HPDE6-E6E7 (cell line): ENCODE results near the gene ST3GAL5.

Source experiments
- DNase-seq: peaks from one replicate; pipeline ENCODE4 v3.0.0; 2011; ENCODE audit warnings: missing footprints; ENCODE audit errors: extremely low spot score

The ST3GAL5 gene

DNA sequence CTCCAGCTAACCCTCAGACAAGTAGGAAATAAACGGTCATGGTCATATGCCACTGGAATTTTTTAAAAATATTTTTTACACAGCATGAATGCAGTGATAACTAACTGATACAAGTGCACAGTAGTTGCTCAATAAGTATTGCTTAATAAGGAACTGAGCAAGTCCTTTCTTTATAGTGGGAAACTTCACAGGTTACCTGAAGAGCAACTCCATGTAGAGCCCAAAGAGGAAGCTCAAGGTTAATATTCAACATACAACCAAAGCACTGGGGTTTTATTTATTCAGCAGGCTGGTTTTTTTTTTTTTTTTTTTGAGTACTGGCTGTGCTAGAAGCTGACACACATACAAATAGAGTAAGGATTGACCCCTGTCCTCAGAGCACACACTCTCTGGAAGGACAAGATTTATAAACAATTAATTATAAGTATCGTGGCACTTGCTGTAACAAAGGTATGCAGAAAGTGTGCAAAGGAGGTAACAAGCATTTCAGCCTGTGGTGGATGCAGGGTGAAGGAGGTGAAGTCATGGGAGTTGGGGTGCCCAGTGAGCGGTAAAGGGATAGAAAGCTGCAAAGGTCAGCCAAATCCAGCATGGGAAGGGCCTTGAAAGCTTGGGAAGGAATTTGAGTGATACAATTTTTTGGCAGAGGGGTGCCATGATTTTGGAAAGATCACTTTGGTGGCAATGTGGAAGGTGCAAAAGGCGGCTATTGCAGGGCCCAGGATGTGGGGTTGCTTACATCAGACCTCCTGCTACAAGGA is 82.3 kb downstream of the ST3GAL5 start:
- no peak for DNase-seq

DNA sequence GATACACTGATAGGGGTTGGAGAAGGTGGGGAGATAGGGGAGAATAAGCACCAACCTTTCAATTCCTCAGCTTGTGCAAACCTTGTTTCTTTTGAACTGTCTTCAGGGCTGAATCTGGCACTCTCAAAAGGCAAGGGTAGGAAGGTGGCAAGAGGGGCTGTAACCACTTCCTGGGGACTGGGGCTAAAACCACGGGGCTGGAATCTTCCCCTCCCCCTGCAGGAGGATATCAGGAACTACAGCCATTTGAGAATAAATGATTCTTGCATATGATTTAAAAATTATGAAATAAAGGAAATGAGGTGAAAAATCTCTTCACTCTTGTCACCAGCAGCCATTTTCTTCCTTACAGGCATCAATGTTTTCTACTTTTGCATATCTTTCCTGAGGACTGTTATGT is 84.2 kb downstream of the ST3GAL5 start:
- DNase-seq = no peak

DNA sequence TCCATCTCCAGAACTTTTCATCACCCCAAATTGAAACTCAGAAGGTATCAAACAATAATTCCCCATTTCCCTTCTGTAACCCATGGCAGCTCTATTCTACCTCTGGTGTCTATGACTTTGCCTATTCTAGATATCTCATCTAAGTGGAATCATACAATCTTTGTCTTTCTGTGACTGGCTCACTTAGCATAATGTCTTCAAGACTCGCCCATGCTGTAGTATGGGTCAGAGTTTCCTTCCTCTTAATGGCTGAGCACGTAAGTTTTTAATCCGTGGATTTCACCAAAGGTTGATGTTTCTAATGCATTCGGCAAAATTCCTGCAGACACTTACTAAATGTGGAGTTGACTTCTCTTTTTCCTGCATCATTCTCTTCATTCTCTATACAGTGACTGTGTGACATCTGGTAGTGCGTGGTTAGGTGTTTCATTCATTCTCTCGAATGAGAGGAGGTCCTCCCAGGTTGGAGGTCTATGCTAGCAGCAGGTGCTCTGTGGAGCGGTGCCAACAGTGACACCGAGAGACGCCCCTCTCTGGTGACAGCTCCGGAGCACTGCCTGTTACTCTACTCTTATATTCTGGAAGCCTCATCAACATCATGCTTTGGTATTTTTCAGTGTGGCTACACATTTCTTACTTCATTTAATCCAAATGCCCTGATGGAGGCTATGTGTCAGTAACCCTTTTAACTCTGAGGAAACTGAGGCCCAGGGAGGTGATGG is 84.9 kb downstream of the ST3GAL5 start:
- DNase-seq = no peak

DNA sequence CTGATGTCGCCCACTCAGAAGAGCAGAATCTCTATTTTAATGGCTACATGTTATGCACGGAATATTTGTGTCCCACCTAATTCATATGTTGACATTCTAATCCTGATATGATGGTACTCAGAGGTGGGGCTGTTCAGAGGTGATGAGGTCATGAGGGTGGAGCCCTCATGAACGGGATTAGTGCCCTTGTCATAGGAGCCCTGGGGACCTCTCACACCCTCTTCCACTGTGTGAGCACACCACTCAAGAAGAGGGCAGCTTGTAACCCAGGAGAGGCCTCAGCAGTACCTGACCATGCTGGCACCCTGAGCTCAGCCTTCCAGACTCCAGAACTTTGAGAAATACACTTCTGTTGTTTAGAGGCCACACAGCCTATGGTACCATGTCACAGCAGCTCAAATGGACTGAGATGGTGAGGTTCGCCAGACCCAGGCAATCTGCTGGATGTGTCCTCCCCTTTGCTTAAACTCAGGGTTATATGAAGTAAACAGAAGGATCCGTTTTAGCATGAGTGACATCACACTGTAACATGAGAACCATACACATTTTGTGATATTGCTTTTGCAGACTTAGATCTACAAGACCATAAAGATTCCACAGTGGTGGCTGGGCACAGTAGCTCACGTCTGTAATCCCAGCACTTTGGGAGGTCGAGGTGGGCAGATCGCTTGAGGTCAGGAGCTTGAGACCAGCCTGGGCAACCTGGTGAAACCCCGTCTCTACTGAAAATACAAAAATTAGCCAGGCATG is 86.3 kb downstream of the ST3GAL5 start:
- DNase-seq = no peak

DNA sequence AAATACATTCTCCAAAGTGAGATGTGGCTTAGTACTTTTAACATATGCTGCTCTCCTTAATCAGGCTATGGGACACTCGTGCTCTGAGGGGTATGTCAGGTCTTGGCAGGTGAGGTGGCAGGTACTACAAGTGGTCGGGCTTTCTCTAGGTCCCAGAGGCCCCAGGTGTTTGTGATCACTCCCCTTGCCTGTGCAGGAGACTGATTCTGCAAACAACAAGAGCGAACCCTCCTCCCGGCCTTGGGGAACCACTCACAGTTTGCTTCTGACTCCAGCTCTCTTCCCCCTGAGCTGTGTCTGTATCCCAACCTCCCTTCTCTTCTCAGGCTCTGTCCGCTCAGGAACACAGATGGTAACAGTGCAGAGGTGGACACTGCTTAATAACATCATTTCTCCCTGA is 86.9 kb downstream of the ST3GAL5 start:
- DNase-seq = no peak

DNA sequence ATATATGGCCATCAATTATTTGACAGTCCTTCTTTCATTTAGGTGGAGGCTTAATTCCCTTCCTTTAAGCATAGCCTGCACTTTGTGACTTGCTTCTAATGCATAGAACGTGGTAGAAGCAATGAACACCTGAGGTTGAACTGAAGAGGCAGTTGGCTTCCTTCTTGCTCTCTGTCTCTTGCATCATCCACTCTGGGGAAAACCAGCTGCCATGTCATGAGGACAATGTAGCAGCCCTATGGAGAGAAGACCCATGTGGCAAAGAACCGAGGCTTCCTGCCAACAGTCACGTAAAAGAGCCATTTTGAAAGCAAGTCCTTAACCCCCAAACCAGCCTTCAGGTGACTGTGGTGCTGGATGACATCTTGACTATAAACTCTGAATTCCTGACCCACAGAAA is 88.2 kb downstream of the ST3GAL5 start:
- DNase-seq = no peak

DNA sequence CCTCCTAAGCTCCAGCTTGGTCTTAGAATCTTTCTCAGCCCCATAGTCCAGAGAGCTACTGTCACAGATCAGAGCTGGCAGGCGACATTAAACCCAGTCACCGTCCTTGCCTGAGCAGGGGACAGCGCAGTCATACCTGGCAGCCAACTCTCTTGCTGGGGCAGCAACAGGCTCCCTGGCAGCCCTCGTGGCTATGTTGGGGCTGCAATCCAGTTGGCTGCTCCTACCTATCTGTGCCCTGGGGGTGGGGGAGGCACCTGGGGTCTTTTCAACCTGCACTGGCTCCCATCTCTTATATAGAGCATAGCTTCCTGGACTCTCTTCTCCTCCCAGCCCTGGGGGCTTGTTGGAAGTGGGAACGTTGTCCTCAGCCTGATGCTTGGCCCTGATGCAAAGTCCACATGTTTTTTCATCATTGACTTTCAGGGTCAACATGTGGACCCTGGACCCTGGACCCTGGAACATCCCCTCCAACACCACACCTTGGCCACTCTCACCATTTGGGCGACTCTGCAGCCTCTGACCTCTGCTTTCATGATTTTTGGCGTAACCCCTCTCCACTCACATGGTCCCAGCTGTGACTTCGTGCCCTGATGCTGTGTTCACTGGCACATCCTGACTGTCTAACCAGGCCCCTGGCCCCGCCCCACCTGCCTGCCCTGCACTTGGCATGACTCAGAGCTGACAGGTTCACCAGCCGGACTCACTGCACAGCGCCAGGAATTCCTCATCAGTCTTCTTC is 89.4 kb downstream of the ST3GAL5 start:
- DNase-seq = peak; percentile 88

DNA sequence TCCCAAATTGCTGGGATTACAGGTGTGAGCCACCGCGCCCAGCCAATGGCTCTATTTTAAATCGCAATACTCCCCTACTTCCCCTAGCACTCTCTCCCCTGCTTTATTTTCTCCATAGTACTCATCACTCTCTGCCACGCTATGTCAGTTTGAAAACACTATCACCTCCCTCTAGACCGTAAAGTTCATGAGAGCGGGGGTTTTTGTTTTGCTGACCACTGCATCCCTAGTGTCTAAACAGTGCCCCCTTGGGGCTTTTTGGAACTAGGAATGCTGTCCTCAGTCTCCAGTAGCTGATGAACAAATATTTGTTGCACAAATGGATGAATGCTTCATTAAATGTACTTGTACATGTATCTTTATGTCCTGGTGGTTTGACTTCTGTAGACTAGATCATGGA is 90.9 kb downstream of the ST3GAL5 start:
- no peak for DNase-seq

DNA sequence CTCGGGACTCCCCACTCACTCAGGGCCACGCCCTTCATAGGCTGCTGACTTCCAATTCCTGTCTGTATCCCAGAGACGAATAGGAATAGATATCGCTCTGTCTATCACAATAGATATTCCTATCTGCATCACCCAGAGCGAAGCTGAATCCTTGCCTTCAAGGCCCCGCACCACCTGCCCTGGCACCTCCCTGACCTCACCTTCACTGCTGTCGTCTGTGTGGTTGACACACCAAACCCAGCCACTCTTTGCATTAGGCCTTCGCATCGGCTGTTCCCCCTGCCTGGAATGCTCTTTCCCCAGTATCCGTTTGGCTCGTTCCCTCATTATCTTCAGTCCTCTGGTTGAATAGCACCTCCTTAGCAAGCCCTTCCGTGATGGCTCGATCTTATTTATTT is 91.5 kb downstream of the ST3GAL5 start:
- DNase-seq = no peak

DNA sequence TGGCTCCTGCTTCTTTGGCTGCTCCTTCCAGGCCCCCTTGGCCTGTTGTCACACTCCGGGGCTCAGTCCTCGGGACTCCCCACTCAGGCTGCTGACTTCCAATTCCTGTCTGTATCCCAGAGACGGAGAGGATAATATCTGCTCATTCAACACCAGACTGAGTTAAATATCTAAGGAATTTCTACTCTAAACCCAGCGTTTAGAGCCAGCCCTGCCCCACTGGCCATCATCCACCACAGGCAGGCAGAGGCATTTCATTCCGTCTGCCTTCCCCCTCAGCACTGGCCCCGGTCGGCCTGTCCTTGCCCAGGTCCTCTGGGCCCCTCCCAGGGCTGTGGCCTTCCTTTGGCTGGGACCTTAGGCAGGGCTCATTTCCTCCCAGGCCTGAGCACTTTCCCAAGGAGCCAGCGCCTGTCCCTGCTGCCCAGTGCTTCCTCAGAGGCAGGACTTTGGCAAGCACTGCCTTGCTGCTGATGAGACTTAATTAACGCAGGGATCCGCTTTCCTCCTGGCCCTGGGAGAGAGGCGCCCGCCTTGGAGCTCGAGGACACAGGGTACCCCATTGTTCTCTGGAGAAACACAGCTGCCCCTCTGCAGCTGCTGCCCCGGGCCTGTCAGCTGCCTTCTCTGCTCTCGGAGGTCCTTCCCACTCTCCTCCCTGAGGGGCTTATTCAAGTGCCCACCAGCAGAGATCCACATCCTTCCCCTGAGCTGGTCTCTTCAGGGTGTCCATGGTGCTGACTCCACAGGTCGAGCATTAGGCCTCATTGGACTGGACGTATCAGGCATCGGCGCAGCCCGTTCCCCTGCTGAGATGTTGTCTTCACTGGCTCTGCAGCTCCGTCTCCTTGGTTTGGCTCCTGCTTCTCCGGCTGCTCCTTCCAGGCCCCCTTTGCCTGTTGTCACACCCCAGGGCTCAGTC is 92.2 kb downstream of the ST3GAL5 start:
- DNase-seq = no peak

DNA sequence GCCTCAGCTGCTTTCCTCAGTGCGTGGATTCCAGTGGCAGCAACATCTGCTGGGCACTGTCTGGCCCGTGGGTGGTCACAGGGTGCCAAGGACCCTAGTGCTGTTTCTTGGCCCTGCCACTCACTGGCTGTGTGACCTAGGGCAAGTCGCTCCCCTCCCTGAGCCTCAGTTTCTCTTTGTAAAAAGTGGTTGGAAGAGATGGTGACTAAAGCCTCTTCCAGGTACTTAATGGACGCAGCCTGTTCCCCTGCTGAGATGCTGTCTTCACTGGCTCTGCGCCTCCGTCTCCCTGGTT is 92.8 kb downstream of the ST3GAL5 start:
- no peak for DNase-seq

DNA sequence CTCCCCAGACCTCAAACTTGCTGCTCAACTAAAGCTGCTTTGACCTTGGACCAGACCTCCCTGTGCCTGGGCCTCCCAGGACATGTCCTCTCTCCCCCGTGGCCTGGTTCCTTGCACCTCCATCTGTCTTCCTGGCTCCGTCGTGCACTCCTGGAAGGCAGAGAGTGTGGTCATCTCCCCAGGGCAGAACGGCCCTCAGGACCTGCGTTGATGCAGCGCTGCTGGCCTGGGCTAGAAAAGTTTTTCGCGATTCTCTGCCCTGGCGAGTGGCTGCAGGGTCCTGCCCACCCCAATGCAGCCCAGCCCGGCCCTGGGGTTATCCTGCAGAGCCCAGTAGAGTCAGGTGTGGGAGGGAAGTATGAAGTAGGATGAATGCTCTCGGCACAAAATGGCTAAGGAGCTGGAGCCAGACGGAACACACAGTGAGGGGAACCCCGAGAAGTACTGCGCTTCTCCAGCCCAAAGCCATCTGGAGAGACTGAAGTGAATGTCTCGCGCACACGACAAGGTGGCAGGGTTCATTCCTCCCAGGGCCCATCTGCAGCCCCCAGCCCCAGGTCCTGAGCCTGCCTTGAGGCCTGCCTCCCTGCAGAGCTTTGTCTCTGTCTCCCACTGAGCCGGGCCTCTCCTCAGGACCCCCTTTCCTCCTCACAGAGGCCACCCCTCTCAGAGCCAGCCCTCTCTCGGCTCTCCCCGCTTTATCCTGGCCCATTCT is 93.3 kb downstream of the ST3GAL5 start:
- no peak for DNase-seq

DNA sequence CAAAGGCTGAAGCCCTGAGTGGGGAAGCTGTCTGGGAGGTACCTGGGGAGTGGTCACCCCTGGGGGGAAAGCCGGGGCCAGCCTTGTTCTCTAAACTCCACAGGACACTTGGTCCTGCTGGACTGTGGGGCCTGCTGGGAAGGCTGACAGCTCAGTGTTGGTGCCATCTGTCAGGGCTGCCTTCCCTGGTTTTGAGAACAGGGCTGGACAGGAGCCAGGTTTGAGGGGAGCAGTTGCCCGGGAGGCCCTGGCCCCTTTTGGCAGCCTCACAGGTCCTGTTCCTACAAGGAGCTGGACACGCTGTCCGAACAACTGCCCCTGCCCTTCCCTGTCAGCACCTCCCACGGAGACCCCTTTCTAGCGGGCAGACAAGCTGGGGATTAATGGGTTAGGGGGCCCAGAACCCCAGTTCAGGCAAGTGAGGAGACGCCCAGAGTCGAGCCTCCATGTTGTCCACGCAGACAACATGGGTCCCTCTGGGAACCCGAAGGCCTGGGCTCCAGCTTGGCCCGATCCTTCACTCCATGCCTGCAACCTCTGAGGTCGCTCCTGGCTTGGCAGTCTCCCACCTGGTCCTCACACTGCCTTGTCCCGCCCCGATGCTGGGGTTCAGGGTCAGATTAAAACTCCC is 94.2 kb downstream of the ST3GAL5 start:
- no peak for DNase-seq

DNA sequence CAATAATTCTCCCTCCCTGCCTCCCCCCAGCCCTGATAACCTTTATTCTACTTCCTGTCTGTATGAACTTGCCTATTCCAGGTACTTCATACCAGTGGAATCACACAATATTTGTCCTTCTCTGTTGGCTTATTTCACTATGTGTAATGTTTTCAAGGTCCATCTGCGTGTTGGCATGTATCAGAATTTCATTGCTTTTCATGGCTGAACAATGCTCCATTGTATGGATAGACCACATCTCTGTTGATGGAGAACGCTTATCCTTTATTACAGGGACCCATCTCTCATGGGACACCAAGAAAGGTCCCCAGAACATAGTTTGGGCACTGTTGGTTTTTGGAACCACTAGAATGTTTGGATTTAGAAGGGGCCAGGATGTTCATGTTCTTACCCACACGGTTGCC is 94.8 kb downstream of the ST3GAL5 start:
- DNase-seq = no peak

DNA sequence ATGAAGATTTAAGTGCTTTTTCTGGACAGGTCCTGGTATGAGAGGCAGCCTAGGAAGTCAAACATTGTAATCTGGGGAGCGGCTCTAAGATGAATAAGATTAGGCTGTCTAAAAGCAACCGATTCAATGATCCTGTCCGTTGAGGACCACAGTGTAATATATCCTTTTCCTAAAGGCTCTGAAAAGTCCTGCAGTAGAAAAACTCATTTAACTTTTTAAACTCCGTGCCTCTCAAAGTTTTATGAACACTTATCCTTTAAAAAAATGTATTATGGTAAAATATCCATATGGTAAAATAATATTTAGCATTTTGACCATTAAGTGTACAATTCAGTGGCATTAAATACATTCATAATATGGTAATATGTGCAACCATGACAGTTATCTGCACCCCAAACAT is 95.2 kb downstream of the ST3GAL5 start:
- DNase-seq = no peak

DNA sequence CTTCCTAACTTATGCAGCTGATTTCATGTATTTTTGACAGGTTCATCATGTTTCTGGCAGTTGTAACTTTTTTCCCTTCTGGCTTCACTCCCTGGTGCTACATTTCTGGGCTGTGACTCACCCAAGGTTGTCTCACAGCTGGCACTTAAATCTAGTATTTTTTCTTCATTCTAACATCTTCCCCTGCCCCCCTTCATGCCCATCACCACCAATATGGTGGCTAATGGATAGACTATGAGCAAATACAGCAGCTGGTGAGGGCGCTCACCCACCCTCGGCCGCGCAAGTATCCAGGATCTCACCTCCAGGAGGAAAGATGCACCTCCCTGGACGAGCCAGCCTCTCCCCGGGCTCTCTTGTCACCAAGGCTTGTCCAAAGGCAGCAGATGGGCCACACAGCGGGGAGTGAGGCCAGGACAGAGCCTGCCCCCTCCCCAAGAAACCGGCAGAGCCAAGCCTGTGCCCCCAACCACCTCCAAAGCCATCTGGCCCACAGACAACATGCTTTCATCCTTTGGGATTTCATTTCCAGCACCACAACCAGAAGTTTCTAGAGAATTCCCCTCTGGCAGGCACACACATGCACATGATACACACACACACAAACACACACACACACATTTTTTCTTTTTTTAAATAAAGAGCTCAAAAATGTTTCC is 95.9 kb downstream of the ST3GAL5 start:
- peak; percentile 45 for DNase-seq

DNA sequence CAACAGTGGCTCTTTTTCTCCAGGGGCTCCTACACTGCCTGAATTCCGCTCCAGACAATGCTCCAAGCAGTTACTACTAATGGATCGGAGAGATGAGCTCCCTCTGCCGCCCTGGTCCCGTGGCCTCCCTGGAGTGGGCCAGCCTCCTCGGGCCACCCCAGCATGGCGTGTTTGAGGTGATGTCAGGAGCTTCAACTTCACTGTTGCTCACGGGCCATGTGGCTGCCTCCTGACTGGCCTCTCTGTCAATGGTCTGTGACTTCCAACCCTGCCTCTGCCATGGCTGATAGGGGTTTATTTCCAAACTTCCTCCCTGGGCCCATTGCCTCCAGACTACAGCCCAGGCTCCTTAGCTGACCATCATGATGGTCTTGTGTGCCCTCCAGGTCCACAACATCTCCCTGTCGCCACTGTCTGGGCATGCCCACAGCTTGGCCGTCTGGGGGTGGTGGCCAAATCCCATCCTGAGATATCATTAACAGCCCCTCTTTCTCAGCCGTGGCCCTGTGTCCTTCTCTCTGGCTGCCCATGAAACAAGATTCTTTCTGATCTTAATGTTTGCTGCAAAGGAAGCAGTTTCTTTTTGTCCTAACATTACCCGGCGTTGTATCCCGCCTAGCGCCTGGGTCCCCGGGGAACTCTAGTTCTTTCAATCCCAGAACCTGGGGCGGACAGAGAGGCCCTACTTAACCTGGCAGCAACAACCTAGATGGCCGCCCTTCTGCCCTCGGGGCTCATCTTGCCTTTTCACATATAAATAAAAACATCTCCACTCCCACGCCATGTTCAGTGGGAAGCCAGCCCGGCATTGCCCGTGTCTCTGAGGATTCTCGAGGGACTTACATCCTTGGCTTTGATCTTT is 96.9 kb downstream of the ST3GAL5 start:
- no peak for DNase-seq

DNA sequence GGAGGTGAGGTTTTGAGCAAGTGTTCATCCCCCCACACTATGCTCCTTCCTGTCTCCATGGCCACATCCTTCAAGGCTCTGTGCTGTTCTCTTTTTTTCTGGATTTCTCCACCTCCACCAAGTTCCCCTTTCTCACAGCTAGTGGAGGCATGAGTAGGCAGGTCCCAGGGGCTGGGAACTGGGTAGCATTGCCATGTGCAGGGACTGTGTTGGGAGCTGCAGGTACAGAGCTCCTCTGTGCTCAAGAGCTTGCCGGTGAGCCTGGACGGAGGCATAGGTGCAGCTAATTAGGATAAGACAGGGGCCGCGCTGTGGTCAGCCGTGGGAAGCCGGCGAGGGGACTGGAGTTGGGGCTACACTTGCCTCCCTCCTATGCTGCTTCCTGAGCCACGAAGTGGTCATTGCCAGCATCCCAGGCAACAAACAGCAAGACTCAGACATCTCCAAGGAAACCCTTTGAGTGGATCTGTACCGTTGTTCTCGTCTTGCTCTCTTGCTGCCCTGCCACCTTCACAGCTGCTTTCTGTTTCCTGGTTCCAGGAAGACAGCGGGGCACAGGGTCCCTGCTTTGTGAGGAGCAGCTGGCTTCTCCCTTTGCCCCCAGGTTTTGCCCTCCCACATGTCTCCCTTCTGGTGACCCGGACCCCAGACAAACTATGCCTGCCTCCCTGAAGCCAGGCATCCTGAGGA is 98.1 kb downstream of the ST3GAL5 start:
- DNase-seq = no peak
